Neural cell (in vitro differentiated cells): ENCODE data around the gene COG5. TPM values are rescaled to one million over a fixed set of nuclear protein-coding genes. Genes with fewer than 3 reads are reported as not detected.

Experiments used
- H2AFZ ChIP-seq: fragments of 200-600, 300-800 bp; sonication (generic), shearing (Covaris generic); 2 replicates; pipeline ENCODE4 v1.6.0; 2014; ENCODE audit warnings: low read depth, mild to moderate bottlenecking, antibody characterized with exemption, low read length, moderate library complexity
- H3F3A ChIP-seq: fragments of 200-600 bp; shearing (Covaris generic); 2 replicates; pipeline ENCODE4 v1.6.1; 2016; ENCODE audit warnings: mild to moderate bottlenecking, moderate library complexity, mixed read lengths, antibody characterized with exemption, low read length; ENCODE audit not compliant: insufficient read depth, poor library complexity, severe bottlenecking
- H3K27ac ChIP-seq: fragments of 200-600, 300-800 bp; sonication (generic), shearing (Covaris generic); 2 replicates; pipeline ENCODE4 v1.5.1; 2014; ENCODE audit warnings: mild to moderate bottlenecking, low read length, moderate library complexity
- H3K27me3 ChIP-seq: fragments of 300-800, 200-600 bp; sonication (generic), shearing (Covaris generic); 2 replicates; pipeline ENCODE4 v1.6.0; 2014; ENCODE audit warnings: mild to moderate bottlenecking, low read depth, low read length, moderate library complexity; ENCODE audit not compliant: insufficient read depth
- H3K36me3 ChIP-seq: fragments of 300-800, 200-600 bp; sonication (generic), shearing (Covaris generic); 2 replicates; pipeline ENCODE4 v1.5.1; 2014; ENCODE audit warnings: mild to moderate bottlenecking, antibody characterized with exemption, low read length, moderate library complexity; ENCODE audit not compliant: insufficient read depth
- H3K4me2 ChIP-seq: fragments of 300-800, 200-600 bp; sonication (generic), shearing (Covaris generic); 2 replicates; pipeline ENCODE4 v1.6.0; 2014; ENCODE audit warnings: mild to moderate bottlenecking, low read length
- H3K4me3 ChIP-seq: fragments of 300-800, 200-600 bp; sonication (generic), shearing (Covaris generic); 2 replicates; pipeline ENCODE4 v1.5.1; 2014; ENCODE audit warnings: mild to moderate bottlenecking, low read length, moderate library complexity
- H3K79me2 ChIP-seq: fragments of 200-600 bp; shearing (Covaris generic); replicated peaks from 2 replicates; pipeline ENCODE4 v1.6.0; 2014; ENCODE audit warnings: mild to moderate bottlenecking, low read length, moderate library complexity; ENCODE audit not compliant: insufficient read depth
- H3K9ac ChIP-seq: fragments of 300-800, 200-600 bp; sonication (generic), shearing (Covaris generic); 2 replicates; pipeline ENCODE4 v1.6.1; 2016; ENCODE audit warnings: mild to moderate bottlenecking, low read length, mixed read lengths
- H3K9me2 ChIP-seq: fragments of 200-600 bp; shearing (Covaris generic); 2 replicates; pipeline ENCODE4 v1.6.1; 2016; ENCODE audit warnings: mild to moderate bottlenecking, low read length, mixed read lengths; ENCODE audit not compliant: insufficient read depth
- H3K9me3 ChIP-seq: fragments of 200-600, 300-800 bp; sonication (generic), shearing (Covaris generic); 2 replicates; pipeline ENCODE4 v1.6.1; 2016; ENCODE audit warnings: mild to moderate bottlenecking, mixed run types, low read length, moderate library complexity, mixed read lengths
- H4K20me1 ChIP-seq: fragments of 200-600 bp; shearing (Covaris generic); 2 replicates; pipeline ENCODE4 v1.6.1; 2016; ENCODE audit warnings: mild to moderate bottlenecking, mixed run types; ENCODE audit not compliant: insufficient read depth
- CTCF ChIP-seq: fragments of 450-650 bp; IDR thresholded peaks from 2 replicates; pipeline ENCODE4 v1.5.1; 2014; ENCODE audit warnings: antibody characterized with exemption, mild to moderate bottlenecking, moderate library complexity; ENCODE audit not compliant: poor library complexity, severe bottlenecking
- EP300 ChIP-seq: fragments of 450-650 bp; conservative IDR thresholded peaks from 2 replicates; pipeline ENCODE4 v1.6.1; 2014; ENCODE audit warnings: antibody characterized with exemption, mild to moderate bottlenecking, moderate library complexity; ENCODE audit not compliant: poor library complexity, severe bottlenecking
- EZH2 ChIP-seq: fragments of 200-600, 300-800 bp; shearing (Covaris generic), sonication (generic); IDR thresholded peaks from 2 replicates; pipeline ENCODE4 v1.6.1; 2014; ENCODE audit warnings: antibody characterized with exemption, low read length, borderline replicate concordance, mild to moderate bottlenecking; ENCODE audit not compliant: insufficient read depth, poor library complexity, severe bottlenecking
- MXI1 ChIP-seq: fragments of 450-650 bp; conservative IDR thresholded peaks from 2 replicates; pipeline ENCODE4 v1.6.1; 2014; ENCODE audit warnings: antibody characterized with exemption, mild to moderate bottlenecking; ENCODE audit not compliant: poor library complexity, severe bottlenecking
- POLR2AphosphoS5 ChIP-seq: IDR thresholded peaks from 2 replicates; pipeline ENCODE4 v1.6.1; 2012
- RAD21 ChIP-seq: fragments of 450-650 bp; conservative IDR thresholded peaks from 2 replicates; pipeline ENCODE4 v1.6.1; 2014; ENCODE audit warnings: antibody characterized with exemption, mild to moderate bottlenecking, moderate library complexity
- REST ChIP-seq: IDR thresholded peaks from 2 replicates; pipeline ENCODE4 v1.6.1; 2012; ENCODE audit warnings: borderline replicate concordance
- SMC3 ChIP-seq: fragments of 450-650 bp; conservative IDR thresholded peaks from 2 replicates; pipeline ENCODE4 v1.6.1; 2014; ENCODE audit warnings: antibody characterized with exemption, mild to moderate bottlenecking, moderate library complexity; ENCODE audit not compliant: poor library complexity
- TAF1 ChIP-seq: IDR thresholded peaks from 2 replicates; pipeline ENCODE4 v1.6.1; 2012; ENCODE audit warnings: low read depth
- polyA plus RNA-seq: library from polyadenylated mRNA; depleted of rRNA; stranded (reverse); fragments of >200 nt; gene quantifications from 2 replicates; pipeline ENCODE4 v1.2.3, GENCODE V29; 2014

The COG5 gene
- polyA plus RNA-seq, 1 donor from 2014 or later = 13.3 TPM

GRCh38 chr7:107173691-107174406, 389.9 kb downstream of the COG5 start:
- Histone ChIP-seq H3K79me2 (peaks cover 70% of the 10 kb centered on the region), H2AFZ (no peak overlapping the region)

GRCh38 chr7:107173191-107173590, 390.5 kb downstream of the COG5 start:
- Histone ChIP-seq H2AFZ (no peak overlapping the region), H3K79me2 (peaks cover 65% of the 10 kb centered on the region), H3K27ac (no peak overlapping the region), H3K9ac (no peak overlapping the region), H3K4me3 (no peak overlapping the region), H3K4me2 (no peak overlapping the region), H3K27me3 (no peaks in the 10 kb centered on the region), H3K9me3 (no peaks in the 10 kb centered on the region), H3F3A (no peaks in the 10 kb centered on the region), H4K20me1 (no peaks in the 10 kb centered on the region), H3K9me2 (no peaks in the 10 kb centered on the region), H3K36me3 (no peaks in the 10 kb centered on the region)
- TF ChIP-seq EZH2 (no peak), EP300 (no peak), CTCF (no peak), RAD21 (no peak)

More at GRCh38 chr7:107173691-107174406, 389.9 kb downstream of the COG5 start:
- Histone ChIP-seq H3K9me2 (no peaks in the 10 kb centered on the region), H3K9ac (no peak overlapping the region), H3K4me2 (no peak overlapping the region), H3K27ac (no peak overlapping the region), H3F3A (no peaks in the 10 kb centered on the region), H3K4me3 (no peak overlapping the region), H3K9me3 (no peaks in the 10 kb centered on the region), H3K36me3 (no peaks in the 10 kb centered on the region), H3K27me3 (no peaks in the 10 kb centered on the region), H4K20me1 (no peaks in the 10 kb centered on the region)
- TF ChIP-seq REST (no peak), RAD21 (no peak), EZH2 (no peak), EP300 (no peak), POLR2AphosphoS5 (no peak), SMC3 (no peak), TAF1 (no peak), MXI1 (no peak), CTCF (no peak)
